Astrocyte of the cerebellum (primary cell): ENCODE measurements around the gene GNG2.
A peak's percentile ranks its signal among the peaks of the same experiment; 100 is the strongest.

Experiments used
- DNase-seq: peaks from one replicate; pipeline ENCODE4 v3.0.0-alpha.2; 2011; ENCODE audit warnings: low read depth
- H3K4me3 ChIP-seq: 2 replicates; pipeline ENCODE4 v1.5.1; 2011; ENCODE audit warnings: mild to moderate bottlenecking, low read depth, low read length, moderate library complexity
- CTCF ChIP-seq: IDR thresholded peaks from 2 replicates; pipeline ENCODE4 v1.5.1; 2012; ENCODE audit warnings: low read length, low read depth, moderate library complexity, mild to moderate bottlenecking; ENCODE audit errors: missing control alignments
- in situ Hi-C: cut with HindIII; loops from 2 replicates; pipeline ENCODE4 v1.10.0; 2017; ENCODE audit warnings: low sequenced_read_pairs

The GNG2 gene

GRCh38 chr14:51860825-51861499 lies 550 bp downstream of the GNG2 start:
- no peak for TF ChIP-seq CTCF
- H3K4me3 ChIP-seq = peak overlapping the region; percentile 64
- in situ Hi-C loops = no loop called here
- no peak for DNase-seq

- H3K4me3 ChIP-seq = peak overlapping the region; percentile 64
- no peak for TF ChIP-seq CTCF
- DNase-seq = no peak
- in situ Hi-C loops = no loop called here
Observed at GRCh38 chr14:51862176-51862796, 1.9 kb downstream of the GNG2 start.

GRCh38 chr14:51862860-51863259 lies 2.4 kb downstream of the GNG2 start:
- peak overlapping the region; percentile 64 for H3K4me3 ChIP-seq
- DNase-seq = no peak
- no peak for TF ChIP-seq CTCF
- in situ Hi-C loops = no loop called here

GRCh38 chr14:51865953-51866747 lies 5.7 kb downstream of the GNG2 start:
- no peak for TF ChIP-seq CTCF
- DNase-seq = no peak
- no peak overlapping the region for H3K4me3 ChIP-seq
- in situ Hi-C loops = no loop called here

DNA sequence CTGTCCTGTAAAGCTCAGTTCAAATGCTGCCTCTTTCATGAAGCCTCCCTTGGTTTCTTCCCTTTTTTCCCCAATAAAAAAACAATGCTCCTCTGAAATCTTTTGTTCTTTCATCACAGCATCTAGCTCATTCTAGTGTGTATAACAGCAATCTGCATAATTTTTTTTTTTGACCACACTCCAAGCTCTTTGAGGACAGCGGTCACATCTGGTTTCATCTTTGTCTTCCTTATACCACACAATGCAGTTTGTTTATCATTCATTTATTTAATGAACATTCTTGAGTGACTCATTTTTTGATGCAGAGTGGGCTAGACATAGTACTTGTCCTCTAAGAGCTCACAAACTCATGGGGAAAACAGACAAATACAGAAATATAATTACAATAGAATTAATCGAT lies 7.3 kb downstream of the GNG2 start:
- no peak overlapping the region for H3K4me3 ChIP-seq
- no peak for DNase-seq
- TF ChIP-seq CTCF = no peak
- in situ Hi-C loops = no loop called here

- no peak for DNase-seq
- in situ Hi-C loops = no loop called here
- H3K4me3 ChIP-seq = no peak overlapping the region
- no peak for TF ChIP-seq CTCF
Observed at GRCh38 chr14:51868405-51868804, 8.0 kb downstream of the GNG2 start.
